ENCODE data around the gene ERCC4.

GRCh38 chr16:13944816-13945215 lies 24.9 kb downstream of the ERCC4 start:
- TF ChIP-seq POLR2AphosphoS5 (IDR thresholded peaks at IDR 0.05; ENCODE audit: low read depth, low read length) (no peak), POLR2A (IDR thresholded peaks at IDR 0.05; ENCODE audit: low read depth, low read length) (no peak), TAF1 (IDR thresholded peaks at IDR 0.05; ENCODE audit: low read depth, low read length) (no peak), PAX5 (IDR thresholded peaks at IDR 0.05; ENCODE audit: insufficient read depth, low read length, severe bottlenecking) (no peak)

Data from GM12891 (cell line).